Measurements from ENCODE around the gene ZFC3H1. TPM values are rescaled to one million over a fixed set of nuclear protein-coding genes. Genes with fewer than 3 reads are reported as not detected.

The ZFC3H1 gene
- total RNA-seq, 2 donors from 2014 or later = 40.5 to 46.0 TPM

- H3K27ac ChIP-seq (ENCODE audit: low read depth, low read length) = no peak overlapping the region
- no peak for DNase-seq
- no peak overlapping the region for H3K9ac ChIP-seq (ENCODE audit: extremely low read depth, low read length, poor library complexity, severe bottlenecking)
- H3K4me3 Mint-ChIP-seq = no peak overlapping the region
- WGBS, 2 experiments (ENCODE audit: insufficient coverage in 1 of 2, insufficient read length in 1 of 2) = 100% methylated on average over 1 of the region's 1 CpG; no CpG with 5 or more reads in 1 of the 2 experiments
- H3K27me3 ChIP-seq (ENCODE audit: control insufficient read depth, insufficient read depth, low read length, poor library complexity, severe bottlenecking) = no peaks in the 10 kb centered on the region
- H3K27me3 Mint-ChIP-seq (ENCODE audit: insufficient read depth) = no peaks in the 10 kb centered on the region
- peaks cover 97% of the 10 kb centered on the region for H3K36me3 ChIP-seq (ENCODE audit: control insufficient read depth, insufficient read depth, low read length)
- peaks cover 4% of the 10 kb centered on the region for H3K9me3 Mint-ChIP-seq
- peak overlapping the region; percentile 75 for H3K4me3 ChIP-seq (ENCODE audit: low read length)
- peaks cover 49% of the 10 kb centered on the region for H3K9me3 ChIP-seq (ENCODE audit: control insufficient read depth, low read length)
- no peaks in the 10 kb centered on the region for H3K4me1 ChIP-seq (ENCODE audit: control insufficient read depth, insufficient read depth, low read length)
- H3K4me1 Mint-ChIP-seq = peaks cover 3% of the 10 kb centered on the region
- peaks cover 31% of the 10 kb centered on the region for H3K36me3 Mint-ChIP-seq (ENCODE audit: low read depth)
- no peak for TF ChIP-seq CTCF (conservative IDR thresholded peaks at IDR 0.05)
- no peak overlapping the region for H3K27ac Mint-ChIP-seq
These were observed 11.0 kb downstream of the ZFC3H1 start for GRCh38 chr12:71652656-71653055.

GRCh38 chr12:71649401-71649800, 14.2 kb downstream of the ZFC3H1 start:
- Mint-ChIP-seq H3K36me3 (ENCODE audit: low read depth) (peaks cover 43% of the 10 kb centered on the region), H3K4me3 (no peak overlapping the region), H3K9me3 (no peaks in the 10 kb centered on the region), H3K27me3 (ENCODE audit: insufficient read depth) (no peaks in the 10 kb centered on the region), H3K27ac (no peak overlapping the region), H3K4me1 (no peaks in the 10 kb centered on the region)
- no peak for DNase-seq
- no peak overlapping the region for H3K9ac ChIP-seq (ENCODE audit: extremely low read depth, low read length, poor library complexity, severe bottlenecking)
- no peak for TF ChIP-seq CTCF (conservative IDR thresholded peaks at IDR 0.05)
- no peaks in the 10 kb centered on the region for H3K4me1 ChIP-seq (ENCODE audit: control insufficient read depth, insufficient read depth, low read length)
- no peak overlapping the region for H3K27ac ChIP-seq (ENCODE audit: low read depth, low read length)
- WGBS, 2 experiments (ENCODE audit: insufficient coverage in 1 of 2, insufficient read length in 1 of 2) = 83% methylated on average over 1 of the region's 2 CpGs; no CpG with 5 or more reads in 1 of the 2 experiments
- no peak overlapping the region for H3K4me3 ChIP-seq (ENCODE audit: low read length)
- peaks cover 29% of the 10 kb centered on the region for H3K9me3 ChIP-seq (ENCODE audit: control insufficient read depth, low read length)
- peaks cover 98% of the 10 kb centered on the region for H3K36me3 ChIP-seq (ENCODE audit: control insufficient read depth, insufficient read depth, low read length)
- H3K27me3 ChIP-seq (ENCODE audit: control insufficient read depth, insufficient read depth, low read length, poor library complexity, severe bottlenecking) = no peaks in the 10 kb centered on the region

GRCh38 chr12:71648537-71648936, 15.1 kb downstream of the ZFC3H1 start:
- H3K4me3 Mint-ChIP-seq = no peak overlapping the region
- Histone ChIP-seq H3K4me1 (ENCODE audit: control insufficient read depth, insufficient read depth, low read length) (no peaks in the 10 kb centered on the region), H3K4me3 (ENCODE audit: low read length) (no peak overlapping the region), H3K36me3 (ENCODE audit: control insufficient read depth, insufficient read depth, low read length) (peaks cover 98% of the 10 kb centered on the region), H3K9ac (ENCODE audit: extremely low read depth, low read length, poor library complexity, severe bottlenecking) (no peak overlapping the region), H3K27ac (ENCODE audit: low read depth, low read length) (no peak overlapping the region), H3K27me3 (ENCODE audit: control insufficient read depth, insufficient read depth, low read length, poor library complexity, severe bottlenecking) (no peaks in the 10 kb centered on the region), H3K9me3 (ENCODE audit: control insufficient read depth, low read length) (peaks cover 20% of the 10 kb centered on the region)
- H3K4me1 Mint-ChIP-seq = no peaks in the 10 kb centered on the region
- TF ChIP-seq CTCF (conservative IDR thresholded peaks at IDR 0.05) = no peak
- WGBS, 2 experiments (ENCODE audit: insufficient coverage in 1 of 2, insufficient read length in 1 of 2) = 94 to 100% methylated on average over 3 to 4 of the region's 4 CpGs
- H3K9me3 Mint-ChIP-seq = no peaks in the 10 kb centered on the region
- no peak overlapping the region for H3K27ac Mint-ChIP-seq
- H3K27me3 Mint-ChIP-seq (ENCODE audit: insufficient read depth) = no peaks in the 10 kb centered on the region
- peaks cover 52% of the 10 kb centered on the region for H3K36me3 Mint-ChIP-seq (ENCODE audit: low read depth)
- DNase-seq = no peak

All from endodermal cell (in vitro differentiated cells).